ELF-1 (cell line): Measurements from ENCODE around the gene DDTL.
"Not testable (repeated sequence)": the region's sequence is repeated elsewhere in the genome, so short reads cannot be mapped to it uniquely, and the experiment has no call there.

Experiments used
- DNase-seq: peaks from one replicate; pipeline ENCODE4 v3.0.0-alpha.2; 2016; ENCODE audit warnings: low read depth, low spot score

DDTL gene

DNA sequence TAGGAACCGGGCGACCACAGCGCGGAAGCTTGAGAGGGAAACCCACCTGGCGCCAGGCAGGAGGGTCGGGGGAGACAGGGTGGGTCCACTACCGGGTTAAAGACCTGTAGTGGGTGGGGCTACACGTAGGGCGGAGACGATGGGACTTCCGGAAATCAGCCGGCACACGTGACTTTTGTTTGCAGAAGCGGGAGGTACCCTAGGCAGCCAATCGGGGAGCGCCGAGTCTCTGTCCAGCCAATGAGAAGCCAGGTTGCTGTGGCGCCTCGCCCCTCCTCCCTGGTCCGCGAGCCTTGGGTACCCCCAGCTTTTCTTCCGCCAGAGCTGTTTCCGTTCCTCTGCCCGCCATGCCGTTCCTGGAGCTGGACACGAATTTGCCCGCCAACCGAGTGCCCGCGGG, at the start of gene DDTL:
DDTL (plus strand) TSS at position 321 of the 400 bp plus-strand sequence; CDS start at position 348, 27 bp downstream.
- DNase-seq, result not testable (repeated sequence)

DNA sequence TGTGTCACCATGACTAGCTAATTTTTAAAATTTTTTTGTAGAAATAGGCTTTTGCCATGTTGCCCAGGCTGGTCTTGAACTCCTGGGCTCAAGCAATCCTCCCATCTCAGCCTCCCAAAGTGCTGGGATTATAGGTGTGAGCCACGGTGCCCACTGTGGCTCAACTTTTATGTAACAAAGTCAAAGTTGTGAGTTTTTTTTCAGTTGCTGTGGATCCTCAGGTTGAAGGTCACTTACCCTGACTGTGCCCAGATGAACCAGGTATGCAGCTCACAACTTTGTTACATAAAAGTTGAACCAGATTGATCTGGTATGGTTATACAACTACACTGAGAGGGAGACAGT, 46.4 kb upstream of the DDTL start:
- DNase-seq, result not testable (repeated sequence)

DNA sequence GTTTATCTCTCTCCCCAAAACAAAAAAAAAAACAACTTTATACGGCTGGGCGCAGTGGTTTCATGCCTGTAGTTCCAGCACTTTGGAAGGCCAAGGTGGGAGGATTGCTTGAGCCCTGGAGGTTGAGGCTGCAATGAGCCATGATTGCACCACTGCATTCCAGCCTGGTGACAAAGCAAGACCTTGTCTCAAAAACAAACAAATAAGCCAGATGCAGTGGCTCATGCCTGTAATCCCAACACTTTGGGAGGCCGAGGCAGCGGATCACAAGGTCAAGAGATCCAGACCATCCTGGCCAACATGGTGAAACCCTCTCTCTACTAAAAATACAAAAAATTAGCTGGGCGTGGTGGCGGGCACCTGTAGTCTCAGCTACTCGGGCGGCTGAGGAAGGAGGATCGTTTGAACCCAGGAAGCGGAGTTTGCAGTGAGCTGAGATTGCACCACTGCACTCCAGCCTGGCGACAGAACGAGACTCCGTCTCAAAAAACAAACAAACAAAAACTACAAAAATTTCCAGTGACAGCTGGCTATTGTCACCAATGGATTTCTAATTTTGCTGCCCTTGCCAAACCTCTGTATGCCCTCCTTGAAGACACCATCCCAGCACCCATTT, 45.0 kb upstream of the DDTL start:
- DNase-seq, result peak; percentile 39

DNA sequence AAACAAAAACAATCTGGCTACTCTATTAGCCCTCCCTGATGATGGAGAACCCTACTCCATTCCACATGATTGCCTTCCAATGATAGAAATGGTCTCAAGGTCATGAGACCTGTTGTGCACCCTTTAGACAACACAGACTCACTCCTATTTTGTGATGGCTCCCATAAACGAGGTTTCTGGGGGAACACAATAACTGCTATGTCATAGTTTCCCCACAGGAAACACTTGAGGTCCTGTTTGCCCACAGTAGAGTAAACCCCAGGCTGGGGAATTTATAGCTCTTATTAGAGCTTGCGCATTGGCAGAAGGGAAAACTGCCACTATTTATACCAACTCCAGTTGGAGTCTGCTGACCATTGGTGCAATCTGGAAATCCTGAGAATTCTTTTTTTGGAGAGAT, 43.8 kb upstream of the DDTL start:
- no peak for DNase-seq

DNA sequence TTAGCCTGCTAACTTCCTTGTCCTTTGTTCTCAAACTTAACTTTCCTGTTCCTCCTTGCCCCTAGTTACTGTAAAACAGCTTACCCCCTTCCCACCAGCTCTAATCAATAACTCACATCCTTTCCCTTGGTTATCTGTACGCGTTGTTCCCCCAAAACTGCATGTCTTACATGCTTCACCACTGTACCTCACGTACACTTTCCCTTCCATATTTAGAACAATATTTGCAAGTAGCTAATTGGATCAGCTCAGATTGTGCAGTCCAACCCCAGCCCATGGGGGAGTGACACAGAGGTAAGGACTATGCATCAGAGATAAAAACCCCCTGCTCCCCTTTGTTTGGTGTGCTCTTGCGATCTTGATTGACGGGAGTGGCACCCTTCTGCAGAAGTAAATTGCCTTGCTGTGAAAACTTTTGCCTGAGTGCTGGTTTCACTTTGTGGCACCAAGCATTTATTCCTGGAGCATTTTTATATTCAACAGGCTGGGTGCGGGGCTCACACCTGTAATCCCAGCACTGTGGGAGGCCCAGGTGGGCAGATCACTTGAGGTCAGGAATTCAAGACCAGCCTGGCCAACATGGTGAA, 41.6 kb upstream of the DDTL start:
- no peak for DNase-seq

DNA sequence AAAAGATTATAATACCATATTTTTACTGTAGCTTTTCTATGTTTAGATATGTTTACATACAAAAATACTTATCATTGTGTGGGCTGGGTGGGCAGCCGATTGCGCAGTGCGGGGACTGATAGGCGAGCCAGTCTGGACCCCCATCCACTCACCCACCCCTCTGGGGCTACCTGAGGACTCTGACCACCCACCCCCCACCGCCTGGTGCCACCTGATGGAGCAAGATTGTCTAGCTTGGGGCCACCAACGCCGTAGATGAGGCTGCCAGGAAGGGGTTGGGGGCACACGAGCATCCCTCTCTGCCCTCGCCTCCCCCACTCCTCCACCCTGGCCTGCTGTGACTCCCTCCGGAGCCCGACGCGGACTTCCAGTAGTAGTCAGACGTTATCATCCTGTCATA, 40.1 kb upstream of the DDTL start:
- no peak for DNase-seq

DNA sequence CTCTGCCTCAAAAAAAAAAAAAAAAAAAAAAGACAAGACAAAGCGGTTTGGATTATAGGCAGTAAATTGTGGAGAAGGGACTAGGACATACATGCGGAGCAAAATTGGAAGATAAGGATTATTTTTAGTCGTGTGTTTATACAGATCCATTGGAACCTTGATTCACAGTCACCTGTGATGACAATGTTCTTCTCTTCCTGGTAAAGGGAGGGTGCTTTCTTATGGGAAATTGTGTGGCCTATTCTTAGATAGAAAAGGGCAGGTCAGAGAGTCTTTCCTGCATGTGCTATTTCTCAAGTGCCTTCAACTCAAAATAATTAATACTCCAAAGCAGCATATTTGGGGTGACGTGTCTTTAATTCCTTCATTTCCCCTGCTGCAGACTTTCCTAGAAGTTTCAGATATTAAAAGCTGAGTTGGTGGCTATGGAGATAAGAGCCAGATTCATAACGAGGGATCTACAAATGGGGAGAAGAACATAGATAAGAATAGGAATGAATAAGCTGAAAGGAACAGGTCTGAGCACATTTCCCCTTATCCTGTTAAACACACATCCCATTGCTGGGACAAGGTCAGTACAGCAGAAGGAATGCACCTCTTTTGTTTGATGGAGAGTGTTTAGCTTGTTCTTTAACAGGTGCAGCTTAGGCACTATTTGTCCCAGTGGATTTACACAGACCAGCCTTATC, 28.2 kb upstream of the DDTL start:
- no peak for DNase-seq

DNA sequence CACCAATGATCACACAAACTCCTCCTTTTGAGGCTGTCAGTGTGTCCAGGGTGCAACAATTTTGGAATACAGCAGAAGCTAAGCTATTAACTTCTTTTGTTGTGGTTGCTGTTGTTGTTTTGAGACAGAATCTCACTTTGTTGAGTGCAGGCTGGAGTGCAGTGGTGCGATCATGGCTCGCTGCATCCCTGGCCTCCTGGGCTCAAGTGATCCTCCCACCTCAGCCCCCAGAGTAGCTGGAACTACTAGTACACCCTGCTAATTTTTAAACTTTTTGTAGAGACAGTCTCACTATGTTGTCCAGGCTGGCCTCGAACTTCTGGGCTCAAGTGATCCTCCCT, 27.7 kb upstream of the DDTL start:
- DNase-seq, result no peak

DNA sequence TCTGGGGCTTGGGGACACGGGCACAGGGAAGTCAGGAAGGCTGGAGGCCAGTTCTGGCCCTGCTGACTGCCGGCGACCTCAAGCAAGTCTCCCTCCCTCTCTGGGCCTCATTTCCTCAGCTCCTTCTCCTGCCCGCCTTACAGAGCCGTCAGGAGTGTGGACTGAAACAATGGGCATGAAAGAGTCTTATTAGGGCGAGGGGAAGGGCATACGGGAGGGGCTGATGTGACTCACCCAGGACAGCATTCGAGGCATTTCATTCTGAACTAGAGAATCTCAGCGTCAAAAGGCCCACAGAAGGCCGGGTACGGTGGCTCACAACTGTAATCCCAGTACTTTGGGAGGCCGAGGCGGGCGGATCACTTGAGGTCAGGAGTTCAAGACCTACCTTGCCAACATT, 26.5 kb upstream of the DDTL start:
- DNase-seq, result not testable (repeated sequence)

DNA sequence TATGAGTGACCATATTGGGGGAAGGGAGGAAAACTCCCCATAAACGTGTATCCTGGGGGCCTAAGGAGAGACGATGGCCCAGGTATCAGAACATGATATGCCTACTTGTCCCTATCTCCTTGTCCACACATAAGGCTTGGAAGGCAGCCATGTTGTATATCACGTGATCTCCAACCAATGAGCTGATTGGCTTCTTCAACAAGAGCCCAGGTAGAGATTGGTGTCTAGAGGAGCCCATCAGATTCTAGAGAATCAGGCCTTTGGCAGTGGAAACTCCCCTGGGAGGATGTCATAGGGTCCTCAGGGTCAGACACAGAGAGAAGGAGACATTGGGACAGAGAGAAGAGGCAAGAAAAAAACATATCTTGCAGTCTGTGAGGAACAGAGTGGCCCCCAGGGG, 19.3 kb upstream of the DDTL start:
- DNase-seq, result not testable (repeated sequence)

DNA sequence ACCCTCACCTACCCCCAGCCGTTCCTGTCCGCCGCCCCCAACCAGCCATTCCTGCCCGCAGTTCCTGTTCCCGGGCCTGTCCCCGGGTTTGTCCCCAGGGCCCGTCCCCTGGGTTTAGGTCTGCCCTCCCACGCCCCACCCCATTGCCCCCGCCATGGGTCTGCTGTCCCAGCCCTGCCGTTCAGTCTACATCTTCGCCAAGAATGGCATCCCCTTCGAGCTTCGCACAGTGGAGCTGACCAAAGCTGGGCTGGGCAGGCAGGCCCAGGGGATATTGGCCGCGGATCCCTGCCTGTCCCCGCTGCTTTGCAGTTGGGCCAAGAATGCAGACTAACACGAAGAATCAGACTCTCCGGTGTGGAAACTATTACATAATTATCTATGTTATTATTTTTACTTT, 16.9 kb upstream of the DDTL start:
- not testable (repeated sequence) for DNase-seq

DNA sequence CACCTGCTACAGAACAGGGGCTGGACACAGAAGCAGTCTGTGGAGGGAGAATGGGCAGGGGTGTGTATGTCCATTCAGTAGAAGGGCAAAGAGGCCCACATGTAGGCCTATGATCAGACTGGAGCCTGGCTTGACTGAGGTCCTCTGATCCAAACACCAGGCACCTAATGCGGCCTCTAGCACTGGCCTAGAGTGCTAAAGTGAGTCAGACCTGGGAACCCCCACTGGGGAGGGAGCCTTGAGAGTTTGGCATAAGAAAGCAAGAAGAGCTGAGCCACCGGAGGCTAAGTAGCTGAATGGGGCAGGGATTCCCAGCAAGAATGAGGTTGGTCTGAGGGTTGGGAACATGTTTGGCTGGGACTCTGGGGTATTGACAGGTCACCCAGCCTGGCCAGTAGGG, 15.3 kb upstream of the DDTL start:
- peak; percentile 73 for DNase-seq

DNA sequence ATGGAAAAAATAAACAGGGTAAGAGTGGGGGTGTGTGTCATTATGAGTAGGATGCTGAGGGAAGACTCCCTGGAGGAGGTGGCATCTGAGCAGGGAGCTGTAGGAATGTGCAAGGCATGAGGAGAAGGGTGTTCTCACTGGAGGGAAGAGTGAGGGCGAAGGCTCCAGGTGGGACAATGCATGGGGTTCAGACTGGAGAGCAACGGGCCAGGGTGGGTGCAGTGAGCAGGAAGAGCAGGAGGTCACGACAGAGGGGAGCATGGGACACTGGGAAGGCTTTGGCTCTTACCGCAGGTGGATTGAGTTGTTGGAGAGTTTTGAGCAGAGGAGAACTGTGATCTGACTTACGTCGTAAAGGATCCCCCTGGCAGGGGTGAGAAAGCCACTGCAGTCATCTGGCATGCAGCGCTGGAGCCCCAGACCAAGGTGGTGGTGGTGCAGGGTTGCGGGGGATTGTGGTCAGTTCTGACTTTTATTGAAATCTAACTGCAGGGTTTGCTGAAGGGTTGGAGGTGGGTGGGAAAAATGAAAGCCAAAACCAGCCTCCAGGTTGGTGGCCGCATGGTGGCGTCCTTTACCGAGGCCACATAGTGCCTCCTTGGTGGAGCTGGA, 13.8 kb upstream of the DDTL start:
- DNase-seq, result not testable (repeated sequence)

DNA sequence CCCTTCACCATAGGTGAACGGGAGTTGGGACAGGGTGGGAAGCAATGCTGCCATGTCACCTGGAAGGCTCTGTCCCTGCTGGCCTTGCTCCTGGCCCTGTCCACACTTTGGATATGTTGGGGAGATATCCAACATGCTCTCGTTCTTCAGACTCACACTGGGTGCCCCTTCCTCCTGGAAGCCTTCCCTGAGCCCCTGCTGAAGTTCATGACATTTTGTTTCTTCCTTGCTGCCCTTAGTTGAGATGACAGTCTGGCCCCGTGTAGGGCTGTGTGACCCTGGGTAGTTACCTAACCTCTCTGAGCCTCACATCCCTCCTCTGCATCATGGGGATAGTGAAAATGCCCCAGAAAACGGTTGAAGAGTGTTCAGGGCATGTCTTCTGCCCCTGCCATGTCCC, 13.2 kb upstream of the DDTL start:
- DNase-seq, result not testable (repeated sequence)

DNA sequence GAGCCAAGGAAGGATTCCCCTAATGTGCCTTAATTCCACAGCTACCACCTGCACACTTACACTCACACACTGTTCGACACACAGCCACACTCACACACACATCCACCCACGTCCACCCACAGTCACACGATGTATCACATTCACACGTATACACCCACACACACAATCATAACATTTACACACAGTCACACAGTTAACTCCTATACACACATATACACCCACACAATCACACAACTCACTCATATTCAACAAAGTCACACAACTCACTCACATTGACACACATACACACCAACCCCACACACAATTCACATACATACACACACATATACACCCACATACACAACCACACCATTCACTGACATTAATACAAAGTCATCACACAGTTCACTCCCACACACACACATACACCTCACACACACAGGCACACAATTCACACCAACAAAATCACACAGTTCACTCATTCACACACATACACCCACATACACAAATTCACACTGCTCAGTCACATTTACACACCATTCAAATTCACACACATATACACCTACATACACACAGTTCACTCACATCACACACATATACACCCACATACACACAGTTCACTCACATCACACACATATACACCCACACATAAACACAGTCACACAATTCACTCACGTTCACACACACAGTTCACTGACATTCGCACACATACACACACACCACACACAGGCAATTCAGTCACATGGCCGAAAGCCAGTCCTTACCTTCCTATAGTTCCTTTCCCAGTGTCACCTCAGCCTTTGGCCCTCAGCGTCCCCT, 12.3 kb upstream of the DDTL start:
- not testable (repeated sequence) for DNase-seq

DNA sequence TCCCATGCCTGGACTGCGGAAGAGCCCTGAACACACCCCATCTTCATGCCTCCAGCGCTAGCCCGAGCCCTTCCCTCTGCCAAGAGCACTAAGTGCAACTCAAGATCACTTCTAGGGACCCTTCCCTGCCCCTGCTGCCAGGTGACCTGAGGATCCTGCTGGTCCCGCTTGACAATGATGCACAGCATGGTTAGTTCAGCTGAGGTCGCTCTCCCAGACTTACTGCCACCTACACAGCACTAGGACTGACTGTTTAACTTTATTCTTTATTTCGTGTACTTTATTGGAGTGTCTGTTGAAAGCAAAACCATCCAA, 11.7 kb upstream of the DDTL start:
- not testable (repeated sequence) for DNase-seq

DNA sequence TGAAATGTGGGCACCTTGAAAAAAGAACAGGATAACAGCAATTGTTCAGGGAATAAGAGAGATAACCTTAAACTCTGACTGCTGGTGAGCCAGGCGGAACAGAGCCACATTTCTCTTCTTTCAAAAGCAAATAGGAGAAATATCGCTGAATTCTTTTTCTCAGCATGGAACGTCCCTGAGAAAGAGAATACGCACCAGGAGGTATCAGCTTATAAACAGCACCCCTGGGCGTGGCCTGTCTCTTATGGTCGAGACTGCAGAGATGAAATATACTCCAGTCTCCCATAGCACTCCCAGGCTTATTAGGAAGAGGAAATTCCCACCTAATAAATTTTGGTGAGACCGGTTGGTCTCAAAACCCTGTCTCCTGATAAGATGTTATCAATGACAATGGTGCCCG, 10.8 kb upstream of the DDTL start:
- not testable (repeated sequence) for DNase-seq

DNA sequence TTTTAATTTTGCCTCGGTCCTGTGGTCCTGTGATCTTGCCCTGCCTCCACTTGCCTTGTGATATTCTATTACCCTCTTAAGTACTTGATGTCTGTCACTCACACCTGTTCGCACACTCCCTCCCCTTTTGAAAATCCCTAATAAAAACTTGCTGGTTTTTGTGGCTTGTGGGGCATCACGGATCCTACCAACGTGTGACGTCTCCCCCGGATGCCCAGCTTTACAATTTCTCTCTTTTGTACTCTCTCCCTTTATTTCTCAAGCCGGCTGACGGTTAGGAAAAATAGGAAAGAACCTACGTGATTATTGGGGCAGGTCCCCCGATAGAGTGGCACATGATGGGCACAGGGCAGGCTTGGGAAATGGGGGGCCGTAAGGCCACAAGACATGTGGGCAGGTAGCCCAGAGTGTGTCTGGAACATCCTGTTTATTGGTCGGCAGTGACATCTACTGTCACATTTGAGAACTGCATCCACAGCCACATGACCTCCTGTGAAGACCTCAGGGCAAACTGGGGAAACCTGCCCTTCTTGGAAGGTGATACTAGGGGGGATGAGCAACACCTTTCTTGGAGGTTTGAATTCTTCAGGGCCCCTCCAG, 10.3 kb upstream of the DDTL start:
- DNase-seq, result peak; percentile 87

DNA sequence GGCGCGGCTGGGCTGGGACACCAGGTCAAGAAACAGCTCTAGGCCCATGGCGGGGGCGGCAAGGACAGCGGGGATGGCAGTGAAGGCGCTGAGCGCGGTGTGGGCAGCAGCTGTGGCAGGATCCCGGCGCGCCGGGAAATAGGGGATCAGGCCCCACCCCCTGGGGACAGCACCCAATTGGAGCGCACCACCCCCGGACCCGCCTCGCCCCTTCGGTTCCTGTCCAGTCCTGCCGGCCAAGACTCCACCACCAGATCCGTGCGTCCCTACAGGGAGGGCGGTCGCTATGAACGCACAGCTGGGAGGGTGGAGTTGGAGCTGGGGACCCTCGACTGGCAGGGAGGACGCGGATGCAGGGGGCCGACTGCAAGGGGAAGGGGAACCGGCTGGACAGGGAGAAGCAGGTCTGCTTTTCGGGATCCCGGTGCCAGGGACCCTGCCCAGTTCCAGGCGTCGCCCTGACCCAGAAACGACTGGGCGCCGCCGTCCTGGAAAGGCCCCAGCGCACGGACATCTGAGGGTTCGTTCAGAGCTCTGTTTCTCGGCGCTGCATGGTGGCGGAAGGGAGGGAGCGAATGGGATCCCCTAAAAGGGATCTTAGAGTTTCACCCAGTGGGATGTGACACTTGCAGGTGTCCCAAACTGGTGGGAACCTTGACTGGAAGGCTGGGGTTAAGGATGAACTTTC, 5.5 kb upstream of the DDTL start, which contains the start of gene GSTT2B:
GSTT2B (minus strand) TSS at position 112 of the 688 bp plus-strand sequence; CDS start at position 48, 64 bp downstream.
- DNase-seq, result not testable (repeated sequence)

DNA sequence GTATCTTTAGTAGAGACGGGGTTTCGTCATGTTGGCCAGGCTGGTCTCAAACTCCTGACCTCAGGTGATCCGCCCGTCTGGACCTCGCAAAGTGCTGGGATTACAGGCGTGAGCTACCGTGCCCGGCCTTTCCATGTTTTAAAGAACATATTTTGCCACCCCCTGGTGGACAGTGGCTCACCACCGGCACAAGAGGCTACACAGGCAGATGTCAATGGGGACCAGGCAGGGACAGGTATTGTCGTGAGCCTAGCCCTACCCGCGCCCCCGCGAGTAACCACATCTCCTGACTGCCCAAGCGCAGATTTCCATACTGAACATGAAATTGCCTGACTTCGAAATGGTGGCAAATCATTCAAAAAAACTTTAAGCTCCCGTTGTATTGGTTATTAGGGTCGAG, 594 bp upstream of the DDTL start:
- DNase-seq, result not testable (repeated sequence)

DNA sequence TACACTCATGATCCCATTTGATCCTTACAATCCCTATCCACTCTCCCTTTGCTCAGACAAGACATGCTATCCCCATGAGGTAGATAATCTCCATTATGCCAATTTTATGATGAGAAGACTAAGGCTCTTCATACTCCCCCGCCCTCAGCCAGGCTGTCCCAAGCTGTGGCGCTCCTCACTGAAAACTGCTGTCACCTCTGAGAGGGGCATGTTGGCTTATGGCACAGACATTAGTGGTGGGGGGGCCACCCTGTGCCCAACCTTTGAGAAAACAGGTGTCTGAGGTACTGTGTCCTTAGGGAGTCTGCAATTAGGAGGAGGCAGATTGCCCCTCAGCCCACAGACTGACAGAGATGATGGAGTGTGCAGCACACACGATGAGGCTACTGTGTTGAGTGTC, 2.4 kb downstream of the DDTL start:
- DNase-seq, result no peak
